HG03175 (cell line): Measurements from ENCODE around the gene SC5D.

Source experiments
- ATAC-seq: cut with Tn5 transposase; IDR thresholded peaks from one replicate; pipeline ENCODE4 v1.9.1; 2021; ENCODE audit warnings: mild to moderate bottlenecking, moderate library complexity; ENCODE audit not compliant: unreplicated experiment

Gene SC5D

GRCh38 chr11:121352251-121352891 is 59.8 kb downstream of the SC5D start:
- no peak for ATAC-seq

- ATAC-seq = no peak
Observed at GRCh38 chr11:121354192-121354591, 61.6 kb downstream of the SC5D start.

GRCh38 chr11:121356357-121356756 is 63.8 kb downstream of the SC5D start:
- ATAC-seq = no peak
